ENCODE results near the gene THAP6. TPM values are rescaled to one million over a fixed set of nuclear protein-coding genes. Genes with fewer than 3 reads are reported as not detected.

Gene THAP6
- total RNA-seq, 1 experiment from 2014 or later = 25.5 TPM

DNA sequence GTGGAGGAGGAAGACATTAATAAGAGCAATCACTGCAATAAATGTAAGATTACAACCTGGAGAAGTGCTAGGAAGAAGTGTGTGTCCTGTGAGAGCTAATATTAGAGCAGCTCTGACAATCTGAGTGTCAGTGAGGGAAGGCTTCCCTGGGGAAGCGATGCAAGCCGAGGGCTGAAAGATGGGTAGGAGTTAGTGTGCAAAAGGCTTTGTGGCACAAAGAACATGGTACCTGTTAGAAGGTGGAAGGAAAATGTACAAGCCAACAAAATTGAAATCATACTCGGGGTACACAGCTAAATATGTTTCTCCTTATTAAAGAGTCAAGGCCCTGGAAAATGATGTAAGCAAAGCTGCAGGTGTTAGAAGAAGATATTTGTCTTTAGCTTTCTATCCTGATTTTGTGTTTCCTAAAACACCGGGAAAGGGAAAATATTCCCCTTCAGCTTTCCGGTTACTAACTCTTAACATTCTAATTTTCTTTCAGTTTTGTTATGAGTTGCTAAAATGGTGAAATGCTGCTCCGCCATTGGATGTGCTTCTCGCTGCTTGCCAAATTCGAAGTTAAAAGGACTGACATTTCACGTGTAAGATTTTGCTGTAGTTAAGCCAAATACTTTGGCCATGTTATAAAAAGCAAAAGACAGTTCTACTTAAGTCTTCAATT, 808 bp downstream of the THAP6 start:
- intact Hi-C loops (cut with micrococcal nuclease) = loop anchor here (5.0 kb wide), 1 partner anchor 1243 kb away; no protein-coding TSS in a partner anchor
- Histone ChIP-seq H3K27ac (ENCODE audit: low read depth, low read length) (peak overlapping the region; percentile 78), H3K9me2 (ENCODE audit: insufficient read depth) (no peaks in the 10 kb centered on the region), H3K27me3 (ENCODE audit: insufficient read depth, low read length) (no peaks in the 10 kb centered on the region), H2AFZ (ENCODE audit: low read depth, low read length, poor library complexity, severe bottlenecking) (peak overlapping the region; percentile 28), H3K4me3 (replicated peaks in 1 of 2; ENCODE audit: low read depth in 1 of 2, low read length in 2 of 2) (peak overlapping the region; percentile 59 to 94), H3K9ac (ENCODE audit: low read length) (peak overlapping the region; percentile 97), H3K36me3 (ENCODE audit: control insufficient read depth in 1 of 2, insufficient read depth in 2 of 2, low read length in 2 of 2) (peaks cover 9 to 15% of the 10 kb centered on the region in 2 experiments; a peak in 3 of 4 replicates), H3K79me2 (ENCODE audit: insufficient read depth, low read length) (peaks cover 50% of the 10 kb centered on the region), H3K4me1 (ENCODE audit: control insufficient read depth in 1 of 2, insufficient read depth in 2 of 2, low read length in 2 of 2) (peaks cover 8 to 24% of the 10 kb centered on the region in 2 experiments; a peak in 3 of 4 replicates), H3K4me2 (ENCODE audit: low read length) (peak overlapping the region; percentile 95), H3K9me3 (ENCODE audit: control insufficient read depth in 1 of 2, insufficient read depth in 1 of 2, low read depth in 1 of 2, low read length in 2 of 2) (no peaks in the 10 kb centered on the region), H4K20me1 (ENCODE audit: insufficient read depth) (no peaks in the 10 kb centered on the region)
- ChIA-PET CTCF (no interaction called here), RAD21 (ENCODE audit: low non-redundant PET in 1 of 2, low total read pairs in 2 of 2, uncharacterized antibody in 2 of 2, unreplicated experiment in 2 of 2) (no interaction called here), POLR2A (interaction anchor here (1.0 to 1.2 kb wide), 2 partner anchors 10 to 15 kb away, joined by 3 to 6 read pairs; no protein-coding TSS in a partner anchor)
- BruUV-seq (replicated peaks) = no TSS peak
- TF ChIP-seq, protein P1, sequence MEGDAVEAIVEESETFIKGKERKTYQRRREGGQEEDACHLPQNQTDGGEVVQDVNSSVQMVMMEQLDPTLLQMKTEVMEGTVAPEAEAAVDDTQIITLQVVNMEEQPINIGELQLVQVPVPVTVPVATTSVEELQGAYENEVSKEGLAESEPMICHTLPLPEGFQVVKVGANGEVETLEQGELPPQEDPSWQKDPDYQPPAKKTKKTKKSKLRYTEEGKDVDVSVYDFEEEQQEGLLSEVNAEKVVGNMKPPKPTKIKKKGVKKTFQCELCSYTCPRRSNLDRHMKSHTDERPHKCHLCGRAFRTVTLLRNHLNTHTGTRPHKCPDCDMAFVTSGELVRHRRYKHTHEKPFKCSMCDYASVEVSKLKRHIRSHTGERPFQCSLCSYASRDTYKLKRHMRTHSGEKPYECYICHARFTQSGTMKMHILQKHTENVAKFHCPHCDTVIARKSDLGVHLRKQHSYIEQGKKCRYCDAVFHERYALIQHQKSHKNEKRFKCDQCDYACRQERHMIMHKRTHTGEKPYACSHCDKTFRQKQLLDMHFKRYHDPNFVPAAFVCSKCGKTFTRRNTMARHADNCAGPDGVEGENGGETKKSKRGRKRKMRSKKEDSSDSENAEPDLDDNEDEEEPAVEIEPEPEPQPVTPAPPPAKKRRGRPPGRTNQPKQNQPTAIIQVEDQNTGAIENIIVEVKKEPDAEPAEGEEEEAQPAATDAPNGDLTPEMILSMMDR (IDR thresholded peaks at IDR 0.05 in 2 of 3, conservative IDR thresholded peaks at IDR 0.05 in 1 of 3; ENCODE audit: borderline replicate concordance in 1 of 3, insufficient read depth in 1 of 3, low read depth in 2 of 3, low read length in 2 of 3) = no peak
- TF ChIP-seq, protein P2, sequence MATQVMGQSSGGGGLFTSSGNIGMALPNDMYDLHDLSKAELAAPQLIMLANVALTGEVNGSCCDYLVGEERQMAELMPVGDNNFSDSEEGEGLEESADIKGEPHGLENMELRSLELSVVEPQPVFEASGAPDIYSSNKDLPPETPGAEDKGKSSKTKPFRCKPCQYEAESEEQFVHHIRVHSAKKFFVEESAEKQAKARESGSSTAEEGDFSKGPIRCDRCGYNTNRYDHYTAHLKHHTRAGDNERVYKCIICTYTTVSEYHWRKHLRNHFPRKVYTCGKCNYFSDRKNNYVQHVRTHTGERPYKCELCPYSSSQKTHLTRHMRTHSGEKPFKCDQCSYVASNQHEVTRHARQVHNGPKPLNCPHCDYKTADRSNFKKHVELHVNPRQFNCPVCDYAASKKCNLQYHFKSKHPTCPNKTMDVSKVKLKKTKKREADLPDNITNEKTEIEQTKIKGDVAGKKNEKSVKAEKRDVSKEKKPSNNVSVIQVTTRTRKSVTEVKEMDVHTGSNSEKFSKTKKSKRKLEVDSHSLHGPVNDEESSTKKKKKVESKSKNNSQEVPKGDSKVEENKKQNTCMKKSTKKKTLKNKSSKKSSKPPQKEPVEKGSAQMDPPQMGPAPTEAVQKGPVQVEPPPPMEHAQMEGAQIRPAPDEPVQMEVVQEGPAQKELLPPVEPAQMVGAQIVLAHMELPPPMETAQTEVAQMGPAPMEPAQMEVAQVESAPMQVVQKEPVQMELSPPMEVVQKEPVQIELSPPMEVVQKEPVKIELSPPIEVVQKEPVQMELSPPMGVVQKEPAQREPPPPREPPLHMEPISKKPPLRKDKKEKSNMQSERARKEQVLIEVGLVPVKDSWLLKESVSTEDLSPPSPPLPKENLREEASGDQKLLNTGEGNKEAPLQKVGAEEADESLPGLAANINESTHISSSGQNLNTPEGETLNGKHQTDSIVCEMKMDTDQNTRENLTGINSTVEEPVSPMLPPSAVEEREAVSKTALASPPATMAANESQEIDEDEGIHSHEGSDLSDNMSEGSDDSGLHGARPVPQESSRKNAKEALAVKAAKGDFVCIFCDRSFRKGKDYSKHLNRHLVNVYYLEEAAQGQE (IDR thresholded peaks at IDR 0.05; ENCODE audit: low read depth) = no peak
- TF ChIP-seq CEBPB (IDR thresholded peaks at IDR 0.05; ENCODE audit: low read depth) (no peak), ELF1 (IDR thresholded peaks at IDR 0.05; ENCODE audit: borderline replicate concordance, low read depth) (no peak), SRF (IDR thresholded peaks at IDR 0.05; ENCODE audit: low read depth) (no peak), TCF7L2 (IDR thresholded peaks at IDR 0.05; ENCODE audit: borderline replicate concordance, extremely low read depth, insufficient read depth, insufficient read length) (no peak), CBX3 (IDR thresholded peaks at IDR 0.05; ENCODE audit: low read depth) (no peak)
- TF ChIP-seq, protein P3, sequence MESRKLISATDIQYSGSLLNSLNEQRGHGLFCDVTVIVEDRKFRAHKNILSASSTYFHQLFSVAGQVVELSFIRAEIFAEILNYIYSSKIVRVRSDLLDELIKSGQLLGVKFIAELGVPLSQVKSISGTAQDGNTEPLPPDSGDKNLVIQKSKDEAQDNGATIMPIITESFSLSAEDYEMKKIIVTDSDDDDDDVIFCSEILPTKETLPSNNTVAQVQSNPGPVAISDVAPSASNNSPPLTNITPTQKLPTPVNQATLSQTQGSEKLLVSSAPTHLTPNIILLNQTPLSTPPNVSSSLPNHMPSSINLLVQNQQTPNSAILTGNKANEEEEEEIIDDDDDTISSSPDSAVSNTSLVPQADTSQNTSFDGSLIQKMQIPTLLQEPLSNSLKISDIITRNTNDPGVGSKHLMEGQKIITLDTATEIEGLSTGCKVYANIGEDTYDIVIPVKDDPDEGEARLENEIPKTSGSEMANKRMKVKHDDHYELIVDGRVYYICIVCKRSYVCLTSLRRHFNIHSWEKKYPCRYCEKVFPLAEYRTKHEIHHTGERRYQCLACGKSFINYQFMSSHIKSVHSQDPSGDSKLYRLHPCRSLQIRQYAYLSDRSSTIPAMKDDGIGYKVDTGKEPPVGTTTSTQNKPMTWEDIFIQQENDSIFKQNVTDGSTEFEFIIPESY (IDR thresholded peaks at IDR 0.05; ENCODE audit: extremely low read depth, insufficient replicate concordance, low read length) = no peak
- TF ChIP-seq, protein P4, sequence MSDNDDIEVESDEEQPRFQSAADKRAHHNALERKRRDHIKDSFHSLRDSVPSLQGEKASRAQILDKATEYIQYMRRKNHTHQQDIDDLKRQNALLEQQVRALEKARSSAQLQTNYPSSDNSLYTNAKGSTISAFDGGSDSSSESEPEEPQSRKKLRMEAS (IDR thresholded peaks at IDR 0.05) = no peak
- DNase-seq (ENCODE audit: low read depth, low spot score) = no peak
- ATAC-seq = peak; percentile 3; the same call in 1 of the 2 replicates

Measured in HCT116 (cell line).